DMS153 (cell line): Measurements from ENCODE around the gene FAT1.

Source experiments
- DNase-seq: peaks from one replicate; lab custom pipeline; 2025; lab: John Stamatoyannopoulos, UW

FAT1 gene

DNA sequence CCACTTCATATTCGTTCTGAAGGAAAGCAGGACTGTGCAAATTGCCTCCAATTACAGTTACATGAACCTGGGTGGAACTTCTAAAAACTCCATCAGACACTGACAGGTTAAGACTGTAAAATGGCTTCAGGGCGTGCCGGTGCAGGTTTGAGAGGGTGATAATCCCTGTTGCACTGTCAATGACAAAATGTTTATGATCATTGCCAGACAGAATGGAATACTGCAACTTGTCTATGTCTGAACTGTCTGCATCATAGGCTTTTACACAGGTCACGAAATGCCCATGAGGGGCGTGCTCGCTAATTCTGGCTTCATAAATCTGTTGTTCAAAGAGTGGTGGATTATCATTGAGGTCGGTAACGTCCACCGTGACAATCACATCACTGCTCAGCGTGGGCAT, 104.6 kb downstream of the FAT1 start:
- no peak for DNase-seq

DNA sequence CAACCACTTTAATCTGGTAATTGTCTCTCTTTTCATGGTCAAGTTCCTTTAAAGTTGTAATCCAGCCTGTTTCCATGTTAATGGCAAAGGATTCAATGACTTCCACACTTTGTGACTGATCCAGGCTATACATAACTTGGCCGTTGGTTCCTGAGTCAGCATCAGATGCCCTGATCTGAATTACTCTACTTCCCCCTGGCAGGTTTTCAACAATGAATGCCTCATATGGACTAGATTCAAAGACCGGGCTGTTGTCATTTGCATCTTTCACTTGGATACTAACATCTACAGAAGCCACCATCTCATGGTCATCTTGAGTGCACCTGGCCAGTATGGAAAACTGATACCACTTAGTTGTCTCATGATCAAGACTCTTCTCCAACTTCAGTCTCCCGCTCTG, 105.7 kb downstream of the FAT1 start:
- DNase-seq, result no peak

DNA sequence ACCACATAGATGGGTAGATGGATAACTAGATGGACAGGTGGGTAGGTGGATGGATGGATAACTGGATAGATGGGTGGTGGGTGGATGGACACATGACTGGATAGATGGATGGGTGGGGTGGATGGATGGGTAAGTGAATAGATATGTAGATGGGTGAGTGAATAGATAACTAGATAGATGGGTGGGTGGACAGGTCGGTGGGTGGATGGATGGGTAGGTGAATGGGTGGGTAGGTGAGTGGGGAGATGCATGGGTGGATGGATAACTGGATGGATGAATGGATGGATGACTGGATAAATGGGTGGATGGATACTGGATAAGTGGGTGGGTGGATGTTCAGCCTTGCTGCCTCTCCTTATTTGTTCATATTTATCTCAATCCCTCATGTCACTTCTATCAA, 116.2 kb downstream of the FAT1 start:
- no peak for DNase-seq

DNA sequence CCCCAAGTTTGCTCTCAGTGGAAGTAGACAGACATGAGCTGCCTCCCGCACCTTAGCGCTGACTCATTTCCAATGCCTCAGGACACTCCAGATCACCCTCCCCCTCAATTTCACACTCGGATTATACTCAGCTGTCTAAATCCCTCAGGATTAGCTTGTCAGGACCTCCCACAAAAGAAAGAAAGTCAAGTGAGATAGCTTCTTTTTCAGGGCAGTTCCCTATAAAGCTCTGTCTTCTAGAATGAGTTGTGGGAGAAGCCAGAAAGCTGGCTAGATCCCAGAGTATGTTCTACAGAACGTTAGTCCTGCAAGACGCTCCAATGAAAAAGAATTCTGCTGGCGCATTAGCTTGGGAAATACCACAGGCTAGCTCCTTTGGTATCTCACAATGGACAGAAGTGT, 117.1 kb downstream of the FAT1 start:
- no peak for DNase-seq

DNA sequence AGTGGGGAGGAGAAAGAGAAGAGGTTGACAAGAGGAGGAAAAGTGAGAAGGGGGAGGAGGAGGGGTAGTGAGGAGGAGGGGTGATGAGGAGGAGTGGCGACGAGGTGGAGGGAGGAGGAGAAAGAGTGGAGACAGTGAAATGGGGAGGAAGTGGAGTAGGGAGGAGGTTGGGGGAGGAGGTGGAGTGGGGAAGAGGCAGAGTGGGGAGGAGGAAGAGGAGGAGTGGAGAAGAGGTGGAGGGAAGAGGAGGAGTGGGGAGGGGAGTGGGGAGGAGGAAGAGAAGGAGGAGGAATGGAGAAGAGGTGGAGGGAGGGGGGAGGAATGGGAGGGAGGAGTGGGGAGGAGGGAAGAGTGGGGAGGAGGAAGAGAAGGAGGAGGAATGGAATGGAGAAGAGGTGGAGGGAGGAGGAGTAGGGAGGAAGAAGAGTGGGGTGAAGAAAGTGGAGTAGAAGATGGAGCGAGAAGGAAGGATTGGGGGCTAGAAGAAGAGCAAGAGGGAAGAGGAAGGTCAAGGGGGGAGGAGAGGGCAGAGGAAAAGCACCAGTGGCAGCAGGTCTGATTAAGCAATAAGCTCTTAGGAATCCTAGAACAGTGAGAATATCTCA, 118.3 kb downstream of the FAT1 start:
- DNase-seq, result no peak

DNA sequence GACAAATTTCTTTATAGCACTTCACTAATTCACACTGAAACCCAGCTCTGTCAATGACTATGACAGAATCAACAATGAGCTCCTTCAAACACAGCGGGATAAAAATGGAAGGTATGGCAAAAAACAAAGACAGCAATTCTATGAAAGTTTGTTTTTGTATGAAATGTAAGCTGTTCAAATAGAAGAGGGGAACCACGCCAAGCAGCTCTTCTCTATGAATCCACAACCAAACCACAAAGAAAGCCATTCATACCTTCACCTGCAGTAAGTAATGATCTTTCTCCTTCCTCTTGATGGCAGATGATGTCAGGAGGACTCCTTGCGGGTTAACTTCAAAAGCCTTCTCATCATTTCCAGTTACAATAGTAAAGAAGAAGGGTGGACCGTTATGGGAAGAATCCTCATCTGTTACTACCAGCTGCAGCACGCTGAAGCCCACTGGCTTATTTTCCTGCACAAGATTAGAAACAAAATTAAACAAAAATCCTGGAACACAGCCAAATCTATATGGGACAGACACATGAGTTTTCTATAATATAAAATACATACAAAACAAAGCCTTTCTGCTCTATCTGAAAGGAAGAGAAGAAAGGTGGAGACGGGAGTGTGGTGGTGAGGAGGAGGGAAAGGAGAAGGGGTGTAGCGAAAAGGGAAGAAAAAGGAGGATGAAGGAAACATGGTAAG, 119.4 kb downstream of the FAT1 start:
- DNase-seq, result no peak

DNA sequence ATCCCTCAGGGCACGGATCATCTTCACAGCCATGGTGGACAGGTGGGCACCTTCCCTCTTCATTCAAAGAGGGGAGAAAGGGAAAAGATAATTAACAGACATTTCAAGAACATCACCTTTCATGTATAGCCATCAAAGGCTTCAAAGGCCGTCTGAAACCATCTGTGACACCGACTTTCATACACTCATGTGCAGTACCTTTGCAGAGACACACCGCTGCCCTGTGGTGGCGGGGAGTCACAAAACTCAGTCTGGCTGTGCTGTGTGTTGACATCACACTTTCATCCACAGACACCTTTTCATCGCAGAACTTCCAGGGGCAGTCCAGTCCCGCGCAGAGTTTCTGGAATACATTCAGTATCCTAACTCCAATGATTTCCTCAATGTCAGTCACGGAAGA, 120.7 kb downstream of the FAT1 start:
- DNase-seq, result no peak

DNA sequence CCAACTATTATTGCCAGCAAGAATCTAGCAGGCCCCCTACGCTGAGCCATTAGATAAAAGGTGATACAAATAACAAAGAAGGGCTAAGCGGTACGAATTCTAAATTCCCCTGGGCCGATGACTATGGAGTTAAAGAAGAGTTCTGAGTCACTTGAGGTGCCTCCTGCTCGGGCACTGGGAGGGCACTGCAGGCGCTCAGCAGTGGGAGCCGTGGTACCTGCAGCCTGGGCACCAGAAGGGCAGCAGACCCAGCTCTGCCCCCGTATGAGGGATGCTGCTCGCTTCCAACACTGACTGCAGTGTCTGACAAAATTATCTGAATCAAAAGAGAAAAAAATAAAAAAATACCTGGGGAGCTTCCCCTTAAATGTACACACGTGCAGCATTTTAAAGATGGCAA, 124.2 kb downstream of the FAT1 start:
- no peak for DNase-seq

DNA sequence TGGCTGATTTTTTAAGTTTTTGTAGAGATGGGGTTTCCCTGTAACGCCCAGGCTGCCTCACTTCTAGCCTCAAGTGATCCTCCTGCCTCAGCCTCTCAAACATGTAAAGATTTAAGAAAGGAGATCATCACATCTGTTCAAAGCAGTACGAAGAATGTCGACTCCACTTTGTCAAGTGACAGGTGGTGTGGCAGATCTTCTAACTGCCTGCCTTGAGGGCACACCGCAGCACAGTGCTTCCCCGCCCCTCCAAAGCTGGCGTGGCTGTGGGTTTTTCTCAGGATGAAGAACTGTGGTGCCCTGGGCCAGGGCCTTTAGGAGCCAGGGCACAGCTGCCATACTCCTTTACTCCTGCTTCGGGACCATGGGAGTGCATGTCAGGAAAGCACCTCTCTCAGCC, 125.0 kb downstream of the FAT1 start:
- no peak for DNase-seq

DNA sequence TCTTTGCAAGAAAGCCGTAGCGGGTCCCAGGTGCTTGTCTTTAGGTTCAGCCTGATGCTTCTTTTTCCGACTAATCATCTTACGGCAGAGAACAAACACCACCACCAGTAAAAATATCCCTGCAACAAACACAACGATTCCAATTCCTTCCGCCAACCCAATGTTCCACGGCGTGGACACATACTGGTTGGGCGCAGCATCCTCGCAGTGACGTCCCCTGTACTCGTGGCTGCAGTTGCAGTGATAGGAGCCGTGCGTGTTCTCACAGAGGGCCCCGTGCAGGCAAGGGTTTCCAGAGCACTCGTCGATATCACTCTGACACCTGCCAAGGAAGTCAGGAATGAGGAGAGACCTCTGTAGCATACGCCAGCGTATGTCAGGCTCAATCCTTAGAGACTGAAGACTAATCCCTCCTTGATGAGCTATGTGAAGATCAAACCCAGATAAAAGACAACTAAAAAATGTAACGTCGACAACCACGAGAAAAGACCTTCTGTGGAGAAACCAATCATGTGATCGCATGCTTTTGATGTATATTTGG, 126.7 kb downstream of the FAT1 start:
- DNase-seq, result no peak

DNA sequence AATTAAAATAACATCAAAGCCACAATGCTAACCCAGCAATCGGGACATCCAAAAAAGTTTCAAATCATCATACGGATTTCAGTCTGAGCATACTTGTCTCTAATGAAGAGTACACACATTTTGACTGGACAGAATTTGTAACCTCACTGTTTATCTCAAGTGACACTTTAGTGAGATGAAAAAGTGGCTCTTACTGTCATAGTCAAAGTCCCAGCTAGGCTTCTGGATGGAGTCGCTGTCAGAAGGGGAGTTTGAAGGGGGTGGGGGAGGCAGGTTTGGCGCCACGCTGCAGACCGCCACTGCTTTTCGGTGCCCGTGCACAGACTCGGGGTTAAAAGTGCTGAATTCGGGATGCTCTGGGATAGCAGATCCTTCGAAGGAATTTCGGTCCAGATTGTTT, 127.3 kb downstream of the FAT1 start:
- DNase-seq, result no peak

DNA sequence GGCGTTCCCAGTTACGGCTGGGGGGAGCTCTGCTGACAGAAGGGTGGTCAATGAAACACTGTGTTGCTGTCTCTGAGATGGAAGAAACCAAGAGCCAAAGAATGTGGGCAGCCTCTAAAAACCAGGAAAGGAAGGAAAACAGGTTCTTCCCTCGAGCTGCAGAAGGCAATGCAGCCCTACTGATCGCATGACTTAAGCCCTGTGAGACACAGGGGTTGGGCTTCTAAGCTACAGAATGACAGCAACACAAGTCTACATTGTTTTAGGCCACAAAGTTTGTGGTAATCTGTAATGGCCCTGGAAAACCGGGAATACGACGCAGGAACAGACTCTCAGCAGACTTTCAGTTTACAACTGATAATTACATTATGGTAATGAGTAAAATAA, 130.1 kb downstream of the FAT1 start:
- DNase-seq, result no peak

DNA sequence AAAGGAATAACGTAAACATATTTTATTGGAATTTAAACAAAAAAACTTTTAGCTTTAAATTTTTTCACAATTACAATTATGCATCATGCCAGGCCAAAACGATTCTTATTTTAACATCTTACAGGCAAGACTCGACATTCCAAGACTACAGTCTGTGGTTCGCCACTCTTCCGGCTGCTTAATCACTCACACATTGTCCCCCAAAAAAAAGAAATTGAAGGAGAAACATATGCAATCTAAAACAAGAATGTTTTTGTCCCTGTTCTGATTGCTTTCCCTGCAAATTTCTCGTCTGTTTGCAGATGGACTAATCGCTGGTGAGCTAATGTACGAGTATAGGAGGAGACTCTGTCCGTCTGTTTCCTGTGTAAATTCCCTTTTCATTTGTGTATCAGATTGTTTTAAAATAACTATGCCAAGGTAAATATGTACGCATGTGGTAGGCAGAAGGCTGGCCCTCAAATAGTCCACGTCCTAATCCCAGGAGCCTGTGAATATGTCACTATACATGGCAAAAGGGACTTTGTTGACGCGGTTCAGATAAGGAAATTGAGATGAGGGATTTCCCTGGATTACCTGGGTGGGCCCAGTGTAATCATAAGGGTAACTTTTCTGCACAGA, 130.6 kb downstream of the FAT1 start:
- DNase-seq, result no peak

DNA sequence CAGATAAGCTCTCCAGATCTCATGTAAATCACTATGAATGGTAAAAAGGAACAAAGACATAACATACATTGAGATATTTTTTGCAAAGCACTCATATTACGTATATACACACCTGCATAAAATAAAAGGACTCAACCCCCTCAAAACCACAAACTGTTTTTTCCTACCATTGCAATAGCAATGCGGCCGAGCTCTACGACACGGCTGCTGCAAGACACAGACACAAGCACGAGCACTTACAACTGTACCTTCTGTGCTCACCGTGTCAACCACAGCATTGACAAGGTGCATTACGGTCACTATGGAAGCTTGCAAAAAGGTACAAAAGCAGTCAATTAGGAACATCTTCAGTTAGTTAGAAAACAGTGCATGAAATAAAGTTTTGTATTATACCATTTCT, 131.2 kb downstream of the FAT1 start:
- DNase-seq, result no peak

DNA sequence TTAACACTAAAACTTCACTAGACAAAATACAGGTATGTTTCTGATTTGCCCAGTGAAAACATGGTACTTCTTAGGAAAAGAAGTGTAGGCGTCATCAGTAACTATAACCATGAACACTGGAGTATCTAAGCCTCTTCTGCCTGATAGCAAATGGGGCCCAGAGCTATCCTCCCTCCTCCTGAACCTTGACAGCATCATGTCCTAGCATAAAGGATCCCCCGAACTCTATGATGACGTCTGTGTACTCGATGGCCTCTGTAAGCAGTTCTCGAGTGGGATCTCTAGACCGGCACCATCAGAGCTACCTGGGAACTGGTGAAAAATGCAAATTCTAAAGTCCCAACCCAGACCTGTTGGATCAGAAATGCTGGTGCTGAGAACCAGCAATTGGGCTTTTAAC, 132.0 kb downstream of the FAT1 start:
- DNase-seq, result no peak

DNA sequence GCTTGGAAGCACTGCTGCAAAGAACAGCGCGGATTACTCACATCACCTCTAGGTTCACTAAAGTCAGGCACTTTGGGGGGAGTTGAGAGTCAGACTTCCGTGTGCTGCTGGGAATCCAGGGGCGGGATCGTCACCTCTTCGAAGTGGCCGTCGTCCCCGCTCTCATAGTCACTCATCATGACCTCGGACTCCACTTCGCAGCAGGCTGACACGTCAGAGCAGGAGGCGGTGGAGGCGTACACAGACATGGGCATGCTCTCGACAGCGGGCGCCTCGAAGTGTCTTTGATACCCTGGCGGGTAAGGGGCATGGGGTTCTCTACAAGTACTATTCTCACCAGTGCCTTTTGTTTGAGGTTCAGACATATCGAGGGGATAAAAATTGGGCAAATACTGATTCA, 135.2 kb downstream of the FAT1 start:
- DNase-seq, result no peak

DNA sequence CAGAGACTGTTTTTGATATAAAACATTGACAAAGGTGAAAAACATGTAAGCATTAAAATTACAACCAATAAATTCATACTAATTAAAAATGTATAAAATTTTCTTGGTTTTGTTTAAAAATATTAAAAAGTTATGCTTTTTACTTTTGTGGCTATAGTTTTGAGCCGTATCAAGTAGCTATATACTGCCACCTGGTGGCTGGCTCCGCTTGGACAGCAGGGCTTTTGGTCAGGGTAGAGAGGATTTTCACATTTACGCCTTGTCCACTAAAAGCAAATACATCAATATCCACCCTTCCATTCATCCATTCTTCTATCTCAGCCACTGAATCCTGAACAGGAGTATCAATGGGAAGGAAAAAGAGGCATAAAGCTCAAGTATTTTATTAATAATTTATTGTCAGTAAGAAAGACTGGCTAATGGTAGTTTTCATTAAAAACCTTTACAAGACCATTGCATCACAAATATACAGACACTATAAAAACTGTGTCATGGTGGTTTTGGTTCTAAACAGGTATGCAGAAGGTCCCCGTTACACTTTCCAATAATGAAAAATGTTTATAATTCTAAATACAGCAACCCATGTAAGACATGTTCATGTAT, 136.1 kb downstream of the FAT1 start:
- DNase-seq, result no peak

DNA sequence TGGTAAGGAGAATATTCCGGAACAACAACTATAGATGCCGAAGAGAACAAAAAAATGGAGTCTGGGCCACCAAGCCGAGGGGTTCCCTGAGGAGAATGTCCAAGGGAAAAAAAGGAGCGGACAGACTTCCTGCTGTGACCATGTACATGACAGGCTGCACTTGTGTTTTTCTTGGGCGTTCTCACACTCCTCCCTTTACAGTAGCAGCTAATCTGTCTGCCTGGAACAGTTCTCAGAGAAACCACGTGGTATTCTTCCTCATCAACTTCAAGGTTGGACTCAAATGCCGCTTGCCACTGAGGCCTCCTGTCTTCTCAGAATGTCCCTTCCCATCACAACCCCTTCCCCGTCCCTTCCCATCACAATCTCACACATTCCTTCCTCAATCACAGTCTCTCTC, 137.5 kb downstream of the FAT1 start:
- DNase-seq, result no peak

DNA sequence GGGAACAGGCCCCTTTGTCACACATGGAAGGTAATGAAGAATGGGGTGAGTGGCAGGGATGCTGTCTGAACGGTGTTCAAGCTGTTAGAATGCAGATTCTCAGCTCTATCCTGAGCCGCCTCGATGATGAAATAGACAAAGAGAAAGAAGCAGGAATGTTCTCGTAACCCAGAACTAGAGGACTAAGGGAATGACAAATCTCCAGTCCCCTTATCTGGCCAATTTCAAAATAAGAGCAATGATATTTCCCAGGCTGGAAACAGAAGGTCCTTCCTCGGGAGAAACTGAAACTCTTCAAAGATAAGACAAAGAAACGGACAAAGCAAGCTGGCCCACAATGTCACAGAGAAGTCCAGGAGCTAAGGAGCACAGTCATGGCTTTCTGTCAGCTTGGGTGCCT, 138.7 kb downstream of the FAT1 start:
- DNase-seq, result no peak

DNA sequence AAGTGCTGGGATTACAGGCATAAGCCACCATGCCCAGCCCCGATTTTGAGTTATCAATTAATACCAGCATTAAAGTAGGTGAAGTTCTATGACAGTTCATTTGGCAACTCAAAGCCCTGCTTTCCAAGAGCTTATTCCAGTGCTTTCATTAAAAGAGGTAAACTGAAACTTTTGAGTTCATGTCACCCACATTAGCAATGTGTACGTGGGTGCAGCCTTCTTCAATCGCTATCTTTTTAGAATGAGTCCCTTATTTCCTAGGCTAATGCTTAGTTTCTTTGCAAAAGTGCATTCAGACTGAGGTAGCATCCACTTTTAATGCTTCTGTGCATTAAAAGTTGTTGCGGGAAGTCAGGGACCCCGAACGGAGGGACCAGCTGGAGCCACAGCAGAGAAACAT, 142.2 kb downstream of the FAT1 start:
- no peak for DNase-seq

DNA sequence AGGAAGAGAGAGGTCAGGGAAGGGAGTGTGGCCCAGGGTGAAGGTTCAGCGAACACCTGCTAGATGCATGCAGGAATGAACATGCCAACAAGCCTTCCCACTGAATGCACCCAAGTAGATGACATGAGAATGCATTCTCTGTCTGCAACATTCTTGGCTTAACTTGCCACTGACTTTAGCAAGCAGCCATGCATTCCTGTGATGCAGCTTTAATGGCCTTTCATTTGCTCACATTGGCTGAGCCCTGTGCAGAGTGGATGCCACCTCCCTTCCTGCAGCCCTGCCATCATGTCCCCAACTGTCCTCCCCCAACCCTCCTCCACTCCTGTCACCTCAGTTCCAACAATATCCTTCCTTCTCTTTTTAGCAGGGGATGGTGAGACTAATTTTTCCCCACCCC, 143.0 kb downstream of the FAT1 start:
- DNase-seq, result no peak

DNA sequence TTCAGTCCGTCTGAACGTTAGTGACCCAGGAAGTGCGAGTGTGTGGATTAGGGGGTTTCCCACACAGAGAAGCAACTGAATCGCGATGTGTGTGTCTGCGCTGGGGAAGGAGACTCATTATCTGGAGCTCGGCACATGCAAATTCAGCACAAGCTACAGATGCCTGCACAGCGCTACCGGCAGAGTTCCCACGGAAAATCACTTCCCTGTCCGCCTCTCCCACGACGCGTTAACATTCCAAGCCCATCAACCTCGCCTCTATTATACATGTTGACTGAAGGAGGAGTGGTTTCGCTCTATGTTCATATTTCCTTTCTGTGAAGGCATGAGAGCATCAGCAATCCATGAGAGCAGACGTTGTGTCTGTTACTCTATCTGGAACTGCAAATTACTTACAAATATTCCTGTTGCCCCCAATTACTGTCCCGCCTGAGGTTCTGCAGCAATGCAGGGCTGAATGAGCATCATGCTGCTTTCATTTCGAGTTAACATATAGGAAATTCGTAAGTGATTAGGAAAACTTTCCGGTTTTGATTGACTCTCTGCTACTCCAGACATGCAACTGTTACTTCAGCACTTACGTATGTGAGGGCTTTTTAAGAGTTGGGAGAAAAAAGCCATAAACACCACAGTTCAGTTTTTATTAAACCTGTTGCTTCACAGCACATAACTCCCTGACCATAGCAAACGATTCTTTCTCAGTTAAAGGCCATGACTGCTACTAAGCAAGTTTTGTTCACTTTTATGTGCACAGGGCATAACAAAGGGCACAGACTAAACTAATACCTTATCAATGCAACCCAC, 153.3 kb downstream of the FAT1 start:
- peak; percentile 3 for DNase-seq
